ENCODE results near the gene ITGA6.

ITGA6 gene

GRCh38 chr2:172427256-172427989, at the start of gene ITGA6:
ITGA6 (plus strand) TSS chr2:172427586.
- peak; percentile 73 for DNase-seq (ENCODE audit: low spot score)

GRCh38 chr2:172380436-172381274, 46.7 kb upstream of the ITGA6 start:
- DNase-seq (ENCODE audit: low spot score): no peak

GRCh38 chr2:172381275-172382027, 45.9 kb upstream of the ITGA6 start:
- no peak for DNase-seq (ENCODE audit: low spot score)

- DNase-seq (ENCODE audit: low spot score): no peak
Observed at GRCh38 chr2:172387361-172387760, 40.0 kb upstream of the ITGA6 start.

GRCh38 chr2:172389685-172390339, 37.6 kb upstream of the ITGA6 start:
- DNase-seq (ENCODE audit: low spot score): no peak

GRCh38 chr2:172394002-172394401, 33.4 kb upstream of the ITGA6 start:
- DNase-seq (ENCODE audit: low spot score): no peak

- DNase-seq (ENCODE audit: low spot score): no peak
Observed at GRCh38 chr2:172395503-172395902, 31.9 kb upstream of the ITGA6 start.

GRCh38 chr2:172397148-172397834, 30.1 kb upstream of the ITGA6 start:
- no peak for DNase-seq (ENCODE audit: low spot score)

GRCh38 chr2:172398440-172398839, 28.9 kb upstream of the ITGA6 start:
- no peak for DNase-seq (ENCODE audit: low spot score)

- no peak for DNase-seq (ENCODE audit: low spot score)
Observed at GRCh38 chr2:172399765-172400164, 27.6 kb upstream of the ITGA6 start.

GRCh38 chr2:172402198-172402597, 25.2 kb upstream of the ITGA6 start:
- no peak for DNase-seq (ENCODE audit: low spot score)

- DNase-seq (ENCODE audit: low spot score): no peak
Observed at GRCh38 chr2:172403402-172403801, 24.0 kb upstream of the ITGA6 start.

- DNase-seq (ENCODE audit: low spot score): no peak
Observed at GRCh38 chr2:172403881-172404468, 23.4 kb upstream of the ITGA6 start.

- DNase-seq (ENCODE audit: low spot score): no peak
Observed at GRCh38 chr2:172404824-172405223, 22.6 kb upstream of the ITGA6 start.

GRCh38 chr2:172405673-172406072, 21.7 kb upstream of the ITGA6 start:
- no peak for DNase-seq (ENCODE audit: low spot score)

- no peak for DNase-seq (ENCODE audit: low spot score)
Observed at GRCh38 chr2:172408143-172408766, 19.1 kb upstream of the ITGA6 start.

GRCh38 chr2:172409042-172409441, 18.3 kb upstream of the ITGA6 start:
- no peak for DNase-seq (ENCODE audit: low spot score)

GRCh38 chr2:172412984-172413492, 14.3 kb upstream of the ITGA6 start:
- no peak for DNase-seq (ENCODE audit: low spot score)

GRCh38 chr2:172415157-172415864, 12.1 kb upstream of the ITGA6 start:
- DNase-seq (ENCODE audit: low spot score): no peak

- no peak for DNase-seq (ENCODE audit: low spot score)
Observed at GRCh38 chr2:172415865-172416183, 11.6 kb upstream of the ITGA6 start.

Measured in RKO (cell line).